ENCODE data around the gene ZC3HAV1.

- TF ChIP-seq TOE1 (IDR thresholded peaks at IDR 0.05; ENCODE audit: borderline replicate concordance) (no peak), TOE1 (CRISPR knock-in tag; IDR thresholded peaks at IDR 0.05; ENCODE audit: borderline replicate concordance, low read depth) (no peak), ZC3H4 (CRISPR knock-in tag; IDR thresholded peaks at IDR 0.05; ENCODE audit: borderline replicate concordance) (no peak), FOXJ3 (CRISPR knock-in tag; IDR thresholded peaks at IDR 0.05) (no peak), CTCF (IDR thresholded peaks at IDR 0.05 in 2 of 3, conservative IDR thresholded peaks at IDR 0.05 in 1 of 3; ENCODE audit: insufficient read depth in 2 of 3, low read depth in 1 of 3, low read length in 3 of 3) (no peak), LARP7 (IDR thresholded peaks at IDR 0.05) (no peak), ZNF175 (CRISPR knock-in tag; IDR thresholded peaks at IDR 0.05; ENCODE audit: low read depth) (no peak), RFX5 (IDR thresholded peaks at IDR 0.05; ENCODE audit: low read depth, low read length) (no peak), CHD7 (IDR thresholded peaks at IDR 0.05; ENCODE audit: low read depth, low read length) (no peak), MYNN (IDR thresholded peaks at IDR 0.05) (no peak), MYNN (CRISPR knock-in tag; IDR thresholded peaks at IDR 0.05) (no peak), PHTF2 (CRISPR knock-in tag; IDR thresholded peaks at IDR 0.05) (no peak)
These were observed 90.6 kb downstream of the ZC3HAV1 start for GRCh38 chr7:139018910-139019309.

All from K562 (cell line).